GM12865 (cell line): ENCODE data around the gene UST.
"Not testable (repeated sequence)": the region's sequence is repeated elsewhere in the genome, so short reads cannot be mapped to it uniquely, and the experiment has no call there.

Source experiments
- DNase-seq: peaks from one replicate; pipeline ENCODE4 v3.0.0; 2010; ENCODE audit warnings: low read depth
- H3K4me3 ChIP-seq: 2 replicates; pipeline ENCODE4 v1.5.1; 2011; ENCODE audit warnings: mild to moderate bottlenecking, low read depth, low read length, control low read depth
- TF ChIP-seq, protein P1 (sequence below): IDR thresholded peaks from 2 replicates; pipeline ENCODE4 v1.5.1; 2011; ENCODE audit warnings: low read length, control low read depth, low read depth, inconsistent platforms; ENCODE audit not compliant: insufficient read depth; ENCODE audit errors: missing control alignments

UST gene

GRCh38 chr6:149032599-149033405, 286.0 kb downstream of the UST start:
- DNase-seq: peak; percentile 88
- H3K4me3 ChIP-seq: peak overlapping the region; percentile 66
- TF ChIP-seq, protein P1, sequence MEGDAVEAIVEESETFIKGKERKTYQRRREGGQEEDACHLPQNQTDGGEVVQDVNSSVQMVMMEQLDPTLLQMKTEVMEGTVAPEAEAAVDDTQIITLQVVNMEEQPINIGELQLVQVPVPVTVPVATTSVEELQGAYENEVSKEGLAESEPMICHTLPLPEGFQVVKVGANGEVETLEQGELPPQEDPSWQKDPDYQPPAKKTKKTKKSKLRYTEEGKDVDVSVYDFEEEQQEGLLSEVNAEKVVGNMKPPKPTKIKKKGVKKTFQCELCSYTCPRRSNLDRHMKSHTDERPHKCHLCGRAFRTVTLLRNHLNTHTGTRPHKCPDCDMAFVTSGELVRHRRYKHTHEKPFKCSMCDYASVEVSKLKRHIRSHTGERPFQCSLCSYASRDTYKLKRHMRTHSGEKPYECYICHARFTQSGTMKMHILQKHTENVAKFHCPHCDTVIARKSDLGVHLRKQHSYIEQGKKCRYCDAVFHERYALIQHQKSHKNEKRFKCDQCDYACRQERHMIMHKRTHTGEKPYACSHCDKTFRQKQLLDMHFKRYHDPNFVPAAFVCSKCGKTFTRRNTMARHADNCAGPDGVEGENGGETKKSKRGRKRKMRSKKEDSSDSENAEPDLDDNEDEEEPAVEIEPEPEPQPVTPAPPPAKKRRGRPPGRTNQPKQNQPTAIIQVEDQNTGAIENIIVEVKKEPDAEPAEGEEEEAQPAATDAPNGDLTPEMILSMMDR: no peak

- H3K4me3 ChIP-seq: peak overlapping the region; percentile 66; the same call in 1 of the 2 replicates
- peak; percentile 75 for DNase-seq
- TF ChIP-seq, protein P1: no peak
Measured at GRCh38 chr6:149033454-149033853, 286.6 kb downstream of the UST start.

GRCh38 chr6:149035766-149036165, 288.9 kb downstream of the UST start:
- DNase-seq: no peak
- H3K4me3 ChIP-seq: no peak overlapping the region
- TF ChIP-seq, protein P1: no peak

- DNase-seq: no peak
- H3K4me3 ChIP-seq: no peak overlapping the region
- TF ChIP-seq, protein P1: no peak
Measured at GRCh38 chr6:149037051-149037671, 290.3 kb downstream of the UST start.

DNA sequence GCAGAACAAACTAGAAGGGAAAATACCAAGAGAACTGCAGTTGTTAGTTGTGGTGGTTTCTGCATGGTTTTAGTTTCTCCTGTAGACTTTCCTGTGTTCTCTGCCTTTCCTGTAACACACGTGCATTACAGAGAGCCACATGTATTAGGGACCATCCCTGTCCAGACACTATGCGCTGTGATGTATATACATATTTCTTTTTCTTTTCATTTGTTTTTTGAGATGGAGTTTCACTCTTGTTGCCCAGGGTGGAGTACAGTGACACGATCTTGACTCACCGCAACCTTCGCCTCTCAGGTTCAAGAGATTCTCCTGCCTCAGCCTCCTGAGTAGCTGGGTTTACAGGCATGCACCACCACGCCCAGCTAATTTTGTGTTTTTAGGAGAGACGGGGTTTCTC, 292.2 kb downstream of the UST start:
- H3K4me3 ChIP-seq: not testable (repeated sequence)
- peak; percentile 40 for DNase-seq

DNA sequence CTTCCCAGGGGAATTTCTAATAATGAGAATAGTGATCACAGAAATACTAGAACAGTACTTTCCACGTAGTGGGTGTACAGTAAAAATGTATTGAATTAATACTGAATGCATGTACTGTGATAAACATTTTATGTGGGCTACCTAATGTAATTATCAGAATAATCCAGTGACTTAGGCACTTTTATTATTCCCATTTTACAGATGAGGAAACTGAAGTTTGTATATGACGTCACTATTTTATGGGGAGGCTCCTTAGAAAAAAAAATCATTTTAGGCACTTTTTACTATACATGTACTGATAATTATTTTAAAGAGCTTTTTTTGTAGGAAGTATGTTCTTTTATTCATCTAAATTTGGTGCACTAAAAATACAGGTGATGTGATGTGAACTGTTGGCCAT, 295.1 kb downstream of the UST start:
- DNase-seq: no peak
- H3K4me3 ChIP-seq: no peak overlapping the region
- TF ChIP-seq, protein P1: no peak

- TF ChIP-seq, protein P1: peak; percentile 35
- DNase-seq: peak; percentile 49
- no peak overlapping the region for H3K4me3 ChIP-seq
Measured at GRCh38 chr6:149043476-149044130, 296.8 kb downstream of the UST start.
